Gastroesophageal sphincter (tissue), 4 donors: ENCODE measurements around the gene CDYL. TPM values are rescaled to one million over a fixed set of nuclear protein-coding genes. Genes with fewer than 3 reads are reported as not detected.

Experiments used
- ATAC-seq: fragments of 150-250 bp; one replicate; pipeline ENCODE4 v1.9.1; 2016; ENCODE audit warnings: mild to moderate bottlenecking, moderate library complexity
- H3K27ac ChIP-seq, 4 donors: fragments of 200-600 bp; sonication (generic) in 3 of 4; 1 replicate in 3 of 4; 2 replicates in 1 of 4; pipeline ENCODE4 v1.5.1; 2016 to 2019
- H3K27me3 ChIP-seq: fragments of 200-600 bp; sonication (generic); one replicate; pipeline ENCODE4 v1.5.1; 2019
- H3K36me3 ChIP-seq, 2 donors: fragments of 200-600 bp; sonication (generic); one replicate each; pipeline ENCODE4 v1.5.1; 2019; ENCODE audit warnings: control low read depth in 1 of 2
- H3K4me1 ChIP-seq, 3 donors: fragments of 200-600 bp; sonication (generic); 1 replicate in 2 of 3; 2 replicates in 1 of 3; pipeline ENCODE4 v1.5.1; 2016 to 2019; ENCODE audit warnings: control low read depth in 2 of 3
- H3K4me3 ChIP-seq, 2 donors: fragments of 200-600 bp; sonication (generic); one replicate each; pipeline ENCODE4 v1.5.1; 2019; ENCODE audit warnings: mild to moderate bottlenecking in 1 of 2, moderate library complexity in 1 of 2
- H3K9me3 ChIP-seq, 3 donors: fragments of 200-600 bp; sonication (generic); one replicate each; pipeline ENCODE4 v1.5.1; 2017 to 2019; ENCODE audit warnings: control low read depth in 2 of 3
- EP300 ChIP-seq: sonication (generic); formaldehyde crosslinking; IDR thresholded peaks from one replicate; pipeline ENCODE4 v1.6.1; 2017; ENCODE audit warnings: antibody characterized with exemption, mild to moderate bottlenecking
- POLR2A ChIP-seq, 2 donors: fragments of 450-650 bp; IDR thresholded peaks; one replicate each; pipeline ENCODE4 v1.6.1; 2017; ENCODE audit warnings: antibody characterized with exemption in 2 of 2, mild to moderate bottlenecking in 2 of 2, moderate library complexity in 1 of 2
- POLR2AphosphoS5 ChIP-seq: sonication (generic); formaldehyde crosslinking; IDR thresholded peaks from one replicate; pipeline ENCODE4 v1.6.1; 2017; ENCODE audit warnings: antibody characterized with exemption
- WGBS, 2 donors: methylation state at CpG; one replicate each; pipeline ENCODE4 v1.1.5; 2018; ENCODE audit warnings: low coverage in 1 of 2; 5-methylcytosine and 5-hydroxymethylcytosine counted together
- total RNA-seq, 4 donors: library from RNA; depleted of rRNA; stranded (reverse); fragments of >200 nt; gene quantifications; one replicate each; pipeline ENCODE4 v1.1.0, GENCODE V29; 2016
- TF ChIP-seq, protein P1 (sequence below), 4 experiments: fragments of 200-600 bp in 2 of 4; fragments of 450-650 bp in 2 of 4; sonication (generic) in 1 of 4; IDR thresholded peaks; one replicate each; pipeline ENCODE4 v1.5.1; 2017 to 2019; ENCODE audit warnings: antibody characterized with exemption in 4 of 4, mild to moderate bottlenecking in 2 of 4, moderate library complexity in 2 of 4

Gene CDYL
- total RNA-seq, 4 donors from 2014 or later, result 32.0 to 68.3 (median 54.0) TPM

DNA sequence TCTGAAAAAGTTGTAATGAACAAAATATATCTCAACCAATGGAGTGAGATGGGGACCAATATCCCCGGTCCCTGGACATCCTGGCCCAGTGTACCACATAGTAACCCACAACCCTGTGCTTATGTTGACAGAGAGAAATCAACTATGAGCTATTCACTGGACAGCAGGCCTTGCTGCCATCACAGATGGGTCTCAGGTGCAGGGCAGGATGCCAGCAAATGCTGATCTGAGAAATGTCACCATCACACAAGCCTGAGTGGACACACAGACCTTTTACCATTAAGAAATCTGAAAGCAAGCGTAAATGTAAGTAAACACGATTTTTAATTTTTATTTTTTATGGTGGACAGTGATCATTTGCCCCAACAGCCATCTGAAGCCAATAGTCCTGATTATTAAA, 218.5 kb downstream of the CDYL start:
- H3K4me3 ChIP-seq, result no peak overlapping the region
- no peak for TF ChIP-seq POLR2AphosphoS5
- no peak for TF ChIP-seq POLR2A (IDR thresholded peaks at IDR 0.05)
- no peak for TF ChIP-seq EP300
- TF ChIP-seq, protein P1, sequence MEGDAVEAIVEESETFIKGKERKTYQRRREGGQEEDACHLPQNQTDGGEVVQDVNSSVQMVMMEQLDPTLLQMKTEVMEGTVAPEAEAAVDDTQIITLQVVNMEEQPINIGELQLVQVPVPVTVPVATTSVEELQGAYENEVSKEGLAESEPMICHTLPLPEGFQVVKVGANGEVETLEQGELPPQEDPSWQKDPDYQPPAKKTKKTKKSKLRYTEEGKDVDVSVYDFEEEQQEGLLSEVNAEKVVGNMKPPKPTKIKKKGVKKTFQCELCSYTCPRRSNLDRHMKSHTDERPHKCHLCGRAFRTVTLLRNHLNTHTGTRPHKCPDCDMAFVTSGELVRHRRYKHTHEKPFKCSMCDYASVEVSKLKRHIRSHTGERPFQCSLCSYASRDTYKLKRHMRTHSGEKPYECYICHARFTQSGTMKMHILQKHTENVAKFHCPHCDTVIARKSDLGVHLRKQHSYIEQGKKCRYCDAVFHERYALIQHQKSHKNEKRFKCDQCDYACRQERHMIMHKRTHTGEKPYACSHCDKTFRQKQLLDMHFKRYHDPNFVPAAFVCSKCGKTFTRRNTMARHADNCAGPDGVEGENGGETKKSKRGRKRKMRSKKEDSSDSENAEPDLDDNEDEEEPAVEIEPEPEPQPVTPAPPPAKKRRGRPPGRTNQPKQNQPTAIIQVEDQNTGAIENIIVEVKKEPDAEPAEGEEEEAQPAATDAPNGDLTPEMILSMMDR (IDR thresholded peaks at IDR 0.05), result no peak
- H3K4me1 ChIP-seq, result no peaks in the 10 kb centered on the region
- H3K9me3 ChIP-seq, result no peaks in the 10 kb centered on the region
- no peaks in the 10 kb centered on the region for H3K27me3 ChIP-seq
- ATAC-seq, result no peak
- peaks cover 0 to 61% of the 10 kb centered on the region in 2 donors for H3K36me3 ChIP-seq
- H3K27ac ChIP-seq, result no peak overlapping the region
- 90 to 93% methylated on average over 3 of the region's 3 CpGs for WGBS, 2 donors

DNA sequence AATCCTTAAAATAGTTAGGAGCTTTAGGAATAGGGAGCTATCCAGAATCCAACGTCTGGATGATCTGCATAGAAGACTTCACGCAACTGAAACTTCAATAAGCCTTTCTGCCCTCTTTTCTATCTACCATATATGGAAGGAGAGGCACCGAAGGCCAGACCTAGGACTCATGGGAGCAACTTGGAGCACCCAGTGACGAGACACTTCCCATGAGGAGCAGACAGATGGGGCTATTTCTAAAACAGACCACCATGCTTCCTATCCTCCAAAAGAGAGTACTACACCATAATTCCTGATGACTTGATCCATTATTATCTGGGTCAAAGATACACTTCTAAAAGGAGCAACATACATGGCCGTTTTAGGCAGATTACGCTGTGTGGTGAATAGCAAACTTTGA, 221.7 kb downstream of the CDYL start:
- H3K27ac ChIP-seq, result no peak overlapping the region
- peaks cover 0 to 3% (median 0%) of the 10 kb centered on the region in 3 donors for H3K4me1 ChIP-seq
- TF ChIP-seq EP300 (no peak), POLR2A (IDR thresholded peaks at IDR 0.05) (no peak), POLR2AphosphoS5 (no peak)
- TF ChIP-seq, protein P1 (IDR thresholded peaks at IDR 0.05), result no peak
- WGBS, 2 donors, result 92 to 100% methylated on average over 5 of the region's 6 CpGs
- H3K27me3 ChIP-seq, result no peaks in the 10 kb centered on the region
- H3K4me3 ChIP-seq, result no peak overlapping the region
- H3K9me3 ChIP-seq, result no peaks in the 10 kb centered on the region
- ATAC-seq, result no peak
- H3K36me3 ChIP-seq, result peaks cover 0 to 77% of the 10 kb centered on the region in 2 donors

DNA sequence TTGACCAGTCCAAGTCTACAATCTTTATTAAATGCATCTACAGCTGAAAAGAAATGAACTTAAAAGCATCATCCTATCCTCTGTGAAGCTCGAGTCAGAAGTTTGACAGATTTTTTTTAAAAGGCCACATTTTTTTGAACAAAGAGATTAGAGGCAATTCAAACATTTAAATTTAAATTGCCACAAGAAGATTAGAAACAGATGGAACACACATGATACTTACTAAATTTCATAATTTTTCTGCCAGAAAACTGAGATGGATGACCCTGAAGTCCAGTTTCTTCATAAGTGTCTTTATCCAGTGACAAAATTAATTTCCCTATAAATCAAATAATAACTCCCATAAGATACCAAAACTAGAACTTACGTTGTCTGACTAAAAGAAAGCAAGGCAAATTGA, 223.4 kb downstream of the CDYL start:
- peaks cover 0 to 65% of the 10 kb centered on the region in 2 donors for H3K36me3 ChIP-seq
- no peak for ATAC-seq
- peaks cover 0 to 12% (median 0%) of the 10 kb centered on the region in 3 donors for H3K4me1 ChIP-seq
- H3K27me3 ChIP-seq, result no peaks in the 10 kb centered on the region
- WGBS, 2 donors, result 46 to 78% methylated on average over 2 of the region's 2 CpGs
- H3K9me3 ChIP-seq, result no peaks in the 10 kb centered on the region
- H3K4me3 ChIP-seq, result no peak overlapping the region
- H3K27ac ChIP-seq, result no peak overlapping the region
- TF ChIP-seq POLR2A (IDR thresholded peaks at IDR 0.05) (no peak), POLR2AphosphoS5 (no peak), EP300 (no peak)
- TF ChIP-seq, protein P1 (IDR thresholded peaks at IDR 0.05), result no peak

DNA sequence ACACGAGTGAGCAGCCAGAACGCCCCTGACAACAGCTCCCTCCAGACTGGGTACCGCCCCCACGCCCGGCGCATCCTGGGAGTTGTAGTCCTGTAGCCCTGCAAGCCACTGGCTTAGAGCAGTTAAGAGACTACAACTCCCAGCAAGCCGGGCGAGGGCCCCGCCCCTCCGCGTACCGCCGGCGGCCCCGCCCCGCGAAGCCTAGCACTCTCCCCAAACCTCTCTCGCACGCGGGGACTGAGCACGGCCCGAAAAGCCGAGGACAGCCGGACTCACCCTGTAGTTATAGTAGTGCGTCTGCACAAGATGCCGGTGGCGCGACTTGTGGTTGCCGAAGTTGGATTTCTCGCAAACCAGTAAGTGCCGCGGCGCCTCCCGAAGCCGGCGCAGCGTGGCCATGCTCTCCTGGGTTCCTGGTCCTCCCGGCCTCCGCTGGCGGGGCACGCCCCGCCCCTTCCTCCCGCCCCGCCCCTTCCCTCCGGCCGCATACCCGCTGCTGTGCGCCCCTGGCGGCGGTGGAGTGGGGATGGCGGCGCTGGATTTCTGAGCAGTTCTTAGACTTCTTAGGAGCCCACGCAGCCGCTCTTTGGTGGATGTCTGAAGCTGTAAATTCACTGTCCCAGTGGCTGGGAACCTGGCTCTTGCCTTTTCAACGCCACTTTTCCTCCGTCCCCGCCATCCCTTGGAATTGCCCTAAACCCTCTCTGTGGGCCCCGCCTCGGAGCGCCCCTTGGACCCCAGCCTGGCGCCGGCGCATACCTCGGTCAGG, 227.6 kb downstream of the CDYL start, which contains the start of gene RPP40:
TSS of gene RPP40 (minus strand) at position 434 of the 769 bp plus-strand sequence. CDS start at position 399, 35 bp downstream.
- Histone ChIP-seq H3K36me3 (peaks cover 0 to 24% of the 10 kb centered on the region in 2 donors), H3K4me3 (peak within 1 kb of the TSS; percentile 48 to 74), H3K9me3 (no peaks in the 10 kb centered on the region), H3K27me3 (no peaks in the 10 kb centered on the region), H3K27ac (peak within 1 kb of the TSS; percentile 80 to 91 (median 88)), H3K4me1 (peaks cover 0 to 17% (median 0%) of the 10 kb centered on the region in 3 donors)
- 0% methylated on average over 6 of the region's 64 CpGs; no CpG with 5 or more reads in 1 of the 2 donors for WGBS, 2 donors
- peak; percentile 99 for ATAC-seq
- no peak for TF ChIP-seq EP300
- peak; percentile 42 for TF ChIP-seq POLR2AphosphoS5
- TF ChIP-seq POLR2A (IDR thresholded peaks at IDR 0.05), result peak in 1 of 2 donors; percentile 23
- TF ChIP-seq, protein P1 (IDR thresholded peaks at IDR 0.05), result peak; percentile 79 to 95 (median 90)
